GM12874 (cell line): ENCODE data around the gene MYO5A.

Source experiments
- TF ChIP-seq, protein P1 (sequence below): IDR thresholded peaks from 2 replicates; pipeline ENCODE4 v1.5.1; 2011; ENCODE audit warnings: low read depth, mild to moderate bottlenecking, control low read depth, low read length, moderate library complexity; ENCODE audit not compliant: insufficient read depth

MYO5A gene

DNA sequence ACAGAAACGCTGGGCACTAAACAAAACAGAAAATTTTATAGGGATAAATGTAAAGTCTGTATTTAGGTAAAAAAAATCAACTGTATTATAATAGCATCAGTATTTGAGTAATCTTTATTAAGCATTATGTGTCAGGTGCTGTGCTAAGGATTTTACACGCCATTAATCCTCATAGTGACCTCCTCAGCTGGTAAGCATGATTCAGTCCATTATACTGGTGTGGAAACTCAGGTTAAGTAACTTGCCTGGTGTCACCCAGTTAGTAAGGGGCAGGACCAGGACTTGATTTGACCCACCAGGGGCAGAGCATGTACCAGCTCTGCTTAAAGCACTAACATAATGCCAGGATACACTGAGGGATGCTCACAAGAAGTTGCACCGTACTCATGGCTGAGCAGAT is 237.9 kb downstream of the MYO5A start:
- TF ChIP-seq, protein P1, sequence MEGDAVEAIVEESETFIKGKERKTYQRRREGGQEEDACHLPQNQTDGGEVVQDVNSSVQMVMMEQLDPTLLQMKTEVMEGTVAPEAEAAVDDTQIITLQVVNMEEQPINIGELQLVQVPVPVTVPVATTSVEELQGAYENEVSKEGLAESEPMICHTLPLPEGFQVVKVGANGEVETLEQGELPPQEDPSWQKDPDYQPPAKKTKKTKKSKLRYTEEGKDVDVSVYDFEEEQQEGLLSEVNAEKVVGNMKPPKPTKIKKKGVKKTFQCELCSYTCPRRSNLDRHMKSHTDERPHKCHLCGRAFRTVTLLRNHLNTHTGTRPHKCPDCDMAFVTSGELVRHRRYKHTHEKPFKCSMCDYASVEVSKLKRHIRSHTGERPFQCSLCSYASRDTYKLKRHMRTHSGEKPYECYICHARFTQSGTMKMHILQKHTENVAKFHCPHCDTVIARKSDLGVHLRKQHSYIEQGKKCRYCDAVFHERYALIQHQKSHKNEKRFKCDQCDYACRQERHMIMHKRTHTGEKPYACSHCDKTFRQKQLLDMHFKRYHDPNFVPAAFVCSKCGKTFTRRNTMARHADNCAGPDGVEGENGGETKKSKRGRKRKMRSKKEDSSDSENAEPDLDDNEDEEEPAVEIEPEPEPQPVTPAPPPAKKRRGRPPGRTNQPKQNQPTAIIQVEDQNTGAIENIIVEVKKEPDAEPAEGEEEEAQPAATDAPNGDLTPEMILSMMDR: no peak

DNA sequence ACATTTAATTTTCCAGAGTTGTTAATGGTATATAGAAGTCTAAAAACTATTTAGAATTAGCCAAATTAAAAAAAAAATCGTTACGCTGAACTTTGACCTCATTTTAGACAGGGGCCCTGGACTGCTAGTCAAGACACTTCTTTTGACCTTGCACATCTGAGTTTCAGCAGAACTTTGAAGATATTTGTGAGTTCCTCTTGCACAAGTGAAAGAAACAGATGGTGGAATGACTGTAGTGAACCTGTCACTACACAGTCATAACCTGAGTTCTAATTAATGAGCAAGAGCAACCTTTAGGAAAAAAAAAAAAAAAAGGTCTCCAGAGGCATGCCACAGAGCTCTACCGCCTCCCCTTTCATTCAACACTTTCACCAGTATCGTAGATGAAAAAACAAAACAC is 238.4 kb downstream of the MYO5A start:
- TF ChIP-seq, protein P1: no peak

DNA sequence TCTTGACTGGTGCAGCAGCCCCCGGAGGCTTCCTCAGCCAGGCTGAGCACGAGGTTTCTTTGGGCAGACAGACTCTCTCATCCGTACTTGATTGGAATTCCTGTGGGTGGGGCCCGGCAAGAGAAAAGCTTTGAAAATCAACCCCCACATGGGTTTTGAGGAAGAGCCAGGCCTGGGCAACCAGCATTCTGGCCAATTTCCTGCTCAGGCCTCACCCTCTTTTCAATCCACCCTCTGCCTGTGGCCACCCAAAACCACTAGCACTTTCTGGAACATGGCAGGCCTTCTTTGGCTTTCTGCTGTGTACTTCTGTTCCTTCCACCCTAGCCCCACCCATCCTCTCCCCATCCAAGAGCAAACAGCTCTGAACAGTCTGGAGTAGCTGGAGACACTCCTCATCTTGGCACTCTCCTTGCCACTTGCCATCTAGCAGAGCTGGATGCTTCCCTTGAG is 239.0 kb downstream of the MYO5A start:
- TF ChIP-seq, protein P1: no peak

DNA sequence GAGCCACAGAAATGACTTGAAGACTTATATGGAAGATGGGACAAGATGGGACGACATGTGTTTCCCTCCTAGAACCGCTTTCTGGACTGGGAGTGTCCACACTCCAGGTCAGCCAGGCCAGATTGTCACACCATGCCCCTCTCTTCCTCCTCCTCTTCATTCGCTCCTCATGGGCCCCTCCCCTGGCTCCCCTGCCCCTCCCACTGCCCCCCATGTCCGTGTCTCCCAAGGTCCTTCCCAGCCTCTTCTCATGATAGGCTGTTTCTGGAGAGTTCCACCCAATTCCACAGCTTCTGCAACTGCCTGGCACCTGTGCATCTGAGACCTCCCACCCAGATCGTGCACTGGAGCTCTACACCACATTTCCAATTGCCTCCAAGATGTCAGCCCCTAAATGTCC is 239.7 kb downstream of the MYO5A start:
- TF ChIP-seq, protein P1: no peak

DNA sequence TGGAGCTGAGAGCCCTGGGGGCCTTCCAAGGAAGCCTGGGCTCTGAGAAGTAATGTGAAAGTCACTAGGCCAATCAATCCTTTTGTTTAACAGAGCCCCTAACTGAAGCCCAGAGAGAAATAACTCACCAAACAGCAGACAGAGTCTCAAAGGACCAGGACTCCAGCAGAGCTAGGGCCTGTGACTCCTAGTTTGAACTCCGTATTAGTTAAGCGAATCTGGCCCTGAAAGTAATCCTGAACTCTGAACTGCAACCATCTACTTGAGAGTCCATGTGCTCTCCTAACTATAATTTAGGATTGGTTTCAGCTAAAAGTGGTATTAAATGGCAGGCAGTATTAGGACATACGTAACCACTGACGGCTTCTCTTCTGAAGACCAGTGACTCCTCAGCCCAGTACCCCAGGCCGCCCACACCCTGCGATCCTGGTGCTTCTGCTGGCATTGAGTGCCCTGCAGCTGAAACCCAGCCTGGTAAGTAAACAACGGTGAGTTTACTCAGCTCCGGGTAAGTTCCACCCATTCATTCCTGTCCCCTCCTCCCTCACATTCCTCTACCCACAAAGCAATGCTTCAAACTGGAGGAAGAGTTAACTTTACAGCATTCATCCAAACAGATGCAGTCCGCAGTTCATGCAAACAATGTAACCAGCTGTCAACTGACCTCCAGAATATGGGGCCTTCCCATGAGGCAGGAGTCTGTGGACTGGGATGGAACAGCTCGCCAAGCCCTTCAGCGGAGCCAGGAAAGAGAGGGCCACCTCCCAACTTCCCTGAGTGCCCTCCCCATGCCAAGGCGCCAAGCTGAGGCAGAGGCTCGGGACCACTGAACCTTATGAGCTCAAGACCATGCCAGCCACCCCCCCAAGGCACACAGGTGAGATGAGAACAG is 240.4 kb downstream of the MYO5A start:
- TF ChIP-seq, protein P1: no peak

DNA sequence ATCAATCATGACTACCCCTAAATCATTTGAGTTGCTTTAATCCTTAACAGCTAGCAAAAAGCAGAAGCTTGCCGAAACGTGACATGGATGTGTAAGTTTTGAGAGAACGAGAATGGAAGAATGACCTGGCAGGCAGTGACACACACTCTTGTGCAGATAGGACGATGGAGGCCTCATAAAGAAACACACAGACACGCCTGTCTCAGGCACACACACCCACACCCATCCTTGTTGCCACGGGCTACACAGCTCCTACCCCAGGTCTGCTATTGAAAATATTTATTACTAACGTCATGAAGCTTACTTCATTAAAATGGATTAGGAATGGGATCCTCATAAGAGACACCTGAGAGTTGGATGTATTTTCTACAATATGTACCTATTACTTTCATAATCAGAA is 241.6 kb downstream of the MYO5A start:
- TF ChIP-seq, protein P1: no peak

DNA sequence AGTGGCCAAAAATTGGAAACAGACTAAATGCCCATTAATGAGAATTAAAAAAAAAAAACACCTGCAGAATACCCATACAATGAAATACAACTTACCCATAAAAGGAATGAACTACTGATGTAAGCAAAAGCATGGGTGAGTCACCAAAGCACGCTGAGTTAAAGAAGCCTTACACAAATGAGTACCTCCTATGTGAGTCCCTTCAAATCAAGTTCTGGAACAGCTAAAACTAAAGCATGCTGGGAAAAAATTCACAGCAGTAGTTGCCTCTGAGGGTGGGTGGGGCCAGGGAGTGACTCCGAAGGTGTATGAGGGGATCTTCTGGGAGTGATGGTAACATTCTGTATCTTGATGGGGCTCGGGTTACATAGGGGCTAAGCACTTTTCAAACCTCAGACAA is 244.5 kb downstream of the MYO5A start:
- TF ChIP-seq, protein P1: no peak
